CD4-positive, alpha-beta T cell treated with Interleukin-17A for 4 hours (primary cell): ENCODE data around the gene TMEM126A.

Experiments used
- DNase-seq: peaks from one replicate; pipeline ENCODE4 v3.0.0-alpha.2; 2020; ENCODE audit warnings: mixed read lengths

Gene TMEM126A

GRCh38 chr11:85698195-85698594 is 50.4 kb downstream of the TMEM126A start:
- DNase-seq = no peak

- DNase-seq = no peak
Measured at GRCh38 chr11:85699957-85700741, 52.4 kb downstream of the TMEM126A start.

- DNase-seq = no peak
Measured at GRCh38 chr11:85704967-85705366, 57.2 kb downstream of the TMEM126A start.

GRCh38 chr11:85705800-85706199 is 58.0 kb downstream of the TMEM126A start:
- no peak for DNase-seq
